Measurements from ENCODE around the gene PHLDA3.

The PHLDA3 gene

GRCh38 chr1:201470581-201470980 lies 1.6 kb upstream of the PHLDA3 start:
- no peak for FAIRE-seq
- no peak for DNase-seq (ENCODE audit: extremely low spot score, insufficient read length, low read depth)

- FAIRE-seq, result no peak
These were observed 672 bp upstream of the PHLDA3 start for GRCh38 chr1:201469645-201470074.

GRCh38 chr1:201468501-201468843 lies 516 bp downstream of the PHLDA3 start:
- no peak for FAIRE-seq
- DNase-seq (ENCODE audit: extremely low spot score, insufficient read length, low read depth), result no peak

More at GRCh38 chr1:201469645-201470074, 672 bp upstream of the PHLDA3 start:
- DNase-seq (ENCODE audit: extremely low spot score, insufficient read length, low read depth), result no peak

GRCh38 chr1:201466492-201466891 lies 2.5 kb downstream of the PHLDA3 start:
- no peak for DNase-seq (ENCODE audit: extremely low spot score, insufficient read length, low read depth)
- FAIRE-seq, result no peak

GRCh38 chr1:201465698-201466290 lies 3.2 kb downstream of the PHLDA3 start:
- DNase-seq (ENCODE audit: extremely low spot score, insufficient read length, low read depth) (no peak), FAIRE-seq (no peak)

GRCh38 chr1:201463071-201463552 lies 5.9 kb downstream of the PHLDA3 start:
- DNase-seq (ENCODE audit: extremely low spot score, insufficient read length, low read depth) (no peak), FAIRE-seq (no peak)

- FAIRE-seq (no peak), DNase-seq (ENCODE audit: extremely low spot score, insufficient read length, low read depth) (no peak)
These were observed 7.1 kb downstream of the PHLDA3 start for GRCh38 chr1:201461645-201462441.

GRCh38 chr1:201460814-201461644 lies 8.0 kb downstream of the PHLDA3 start:
- DNase-seq (ENCODE audit: extremely low spot score, insufficient read length, low read depth), result no peak
- no peak for FAIRE-seq

- DNase-seq (ENCODE audit: extremely low spot score, insufficient read length, low read depth) (no peak), FAIRE-seq (no peak)
These were observed 9.2 kb downstream of the PHLDA3 start for GRCh38 chr1:201459775-201460174.

GRCh38 chr1:201459052-201459451 lies 9.9 kb downstream of the PHLDA3 start:
- no peak for DNase-seq (ENCODE audit: extremely low spot score, insufficient read length, low read depth)
- no peak for FAIRE-seq

- FAIRE-seq, result no peak
- no peak for DNase-seq (ENCODE audit: extremely low spot score, insufficient read length, low read depth)
These were observed 11.5 kb downstream of the PHLDA3 start for GRCh38 chr1:201457508-201457960.

- FAIRE-seq, result no peak
These were observed 12.3 kb downstream of the PHLDA3 start for GRCh38 chr1:201456499-201457309.

GRCh38 chr1:201455098-201455497 lies 13.9 kb downstream of the PHLDA3 start:
- DNase-seq (ENCODE audit: extremely low spot score, insufficient read length, low read depth), result no peak
- no peak for FAIRE-seq

More at GRCh38 chr1:201456499-201457309, 12.3 kb downstream of the PHLDA3 start:
- DNase-seq (ENCODE audit: extremely low spot score, insufficient read length, low read depth), result no peak

GRCh38 chr1:201454608-201455007 lies 14.4 kb downstream of the PHLDA3 start:
- FAIRE-seq, result no peak
- DNase-seq (ENCODE audit: extremely low spot score, insufficient read length, low read depth), result no peak

- DNase-seq (ENCODE audit: extremely low spot score, insufficient read length, low read depth), result no peak
- no peak for FAIRE-seq
These were observed 16.1 kb downstream of the PHLDA3 start for GRCh38 chr1:201452866-201453265.

GRCh38 chr1:201450721-201451291 lies 18.2 kb downstream of the PHLDA3 start:
- DNase-seq (ENCODE audit: extremely low spot score, insufficient read length, low read depth) (no peak), FAIRE-seq (no peak)

- no peak for DNase-seq (ENCODE audit: extremely low spot score, insufficient read length, low read depth)
- FAIRE-seq, result no peak
These were observed 20.0 kb downstream of the PHLDA3 start for GRCh38 chr1:201448990-201449389.

- FAIRE-seq (peak; percentile 9), DNase-seq (ENCODE audit: extremely low spot score, insufficient read length, low read depth) (peak; percentile 77)
These were observed 20.8 kb downstream of the PHLDA3 start for GRCh38 chr1:201447903-201448871.

Measured in GM18507 (cell line).